GM13976 (cell line): Measurements from ENCODE around the gene ATP6V0B.

Source experiments
- DNase-seq: peaks from one replicate; pipeline ENCODE4 v3.0.0; 2012; ENCODE audit warnings: low spot score
- CTCF ChIP-seq: IDR thresholded peaks from 2 replicates; pipeline ENCODE4 v1.5.1; 2012; ENCODE audit warnings: borderline replicate concordance, mild to moderate bottlenecking; ENCODE audit not compliant: insufficient read depth; ENCODE audit errors: extremely low read depth, missing control alignments, control extremely low read depth
- in situ Hi-C: fragments of 300-500 bp; cut with MboI; formaldehyde crosslinking; loops from one replicate; pipeline ENCODE4 v1.12.0; 2022; ENCODE audit warnings: low sequenced_read_pairs, mixed read lengths, inconsistent platforms; ENCODE audit not compliant: unreplicated experiment

Gene ATP6V0B

GRCh38 chr1:43974443-43975248, at the start of gene ATP6V0B:
ATP6V0B (plus strand) TSS chr1:43974960; CDS start chr1:43975041, 81 bp downstream.
- peak; percentile 98 for DNase-seq
- peak; percentile 14 for TF ChIP-seq CTCF
- in situ Hi-C loops = no loop called here

GRCh38 chr1:43925846-43926245, 48.9 kb upstream of the ATP6V0B start:
- in situ Hi-C loops = loop anchor here (25.0 kb wide), 2 partner anchors 389 to 689 kb away; partner anchors contain the start of gene PTPRF
- no peak for DNase-seq
- no peak for TF ChIP-seq CTCF

GRCh38 chr1:43930168-43930948, 44.4 kb upstream of the ATP6V0B start:
- in situ Hi-C loops = loop anchor here (10.0 to 25.0 kb wide), 3 partner anchors 166 to 693 kb away; partner anchors contain the start of gene PTPRF
- peak; percentile 52 for DNase-seq
- TF ChIP-seq CTCF = peak; percentile 13

GRCh38 chr1:43930949-43931275, 43.8 kb upstream of the ATP6V0B start:
- in situ Hi-C loops = loop anchor here (10.0 to 25.0 kb wide), 3 partner anchors 166 to 694 kb away; partner anchors contain the start of gene PTPRF
- TF ChIP-seq CTCF = no peak
- no peak for DNase-seq

- in situ Hi-C loops = loop anchor here (10.0 to 25.0 kb wide), 3 partner anchors 167 to 695 kb away; partner anchors contain the start of gene PTPRF
- DNase-seq = no peak
- TF ChIP-seq CTCF = no peak
These were observed 42.8 kb upstream of the ATP6V0B start for GRCh38 chr1:43931711-43932660.
